Endothelial cell of umbilical vein (primary cell): ENCODE measurements around the gene REEP1. TPM values are rescaled to one million over a fixed set of nuclear protein-coding genes. Genes with fewer than 3 reads are reported as not detected.

Experiments
- BruUV-seq: library from RNA; stranded (reverse); fragments of 400-500 nt; replicated peaks from 2 replicates; lab custom pipeline; 2021; lab: Mats Ljungman, UMichigan
- CTCF ChIA-PET: fragments of 300-600, 350-600 bp; sonication (Branson Sonifier 250); formaldehyde crosslinking; loops from one replicate; lab custom pipeline; 2021; ENCODE audit warnings: antibody characterized with exemption, inconsistent platforms; lab: Charles Lee
- POLR2A ChIA-PET: fragments of 300-600, 350-600 bp; sonication (Branson Sonifier 250); formaldehyde crosslinking; loops from one replicate; lab custom pipeline; 2021; ENCODE audit warnings: antibody characterized with exemption, inconsistent platforms; lab: Charles Lee
- DNase-seq: peaks from one replicate; pipeline ENCODE4 v3.0.0-alpha.2; 2011; ENCODE audit warnings: low read depth, low spot score
- FAIRE-seq: peaks from 2 replicates; lab custom pipeline; 2011; peaks lifted over from hg19 to GRCh38; lab: Jason Lieb, UNC
- H2AFZ ChIP-seq: 2 replicates; pipeline ENCODE4 v1.6.0; 2012; ENCODE audit warnings: low read depth, low read length, control low read depth, inconsistent platforms
- H3K27ac ChIP-seq: 2 replicates; pipeline ENCODE4 v1.5.1; 2011; ENCODE audit warnings: low read depth, mild to moderate bottlenecking, control low read depth, low read length, moderate library complexity; ENCODE audit not compliant: insufficient read depth
- H3K27me3 ChIP-seq, 2 experiments: 2 replicates each; pipeline versions ENCODE4 v1.6.0 to v1.6.1; 2011; ENCODE audit warnings: low read length in 2 of 2, mixed read lengths in 1 of 2; ENCODE audit not compliant: control insufficient read depth in 2 of 2, insufficient read depth in 2 of 2
- H3K36me3 ChIP-seq, 2 experiments: 2 replicates in 1 of 2; 3 replicates in 1 of 2; pipeline ENCODE4 v1.5.1; 2011; ENCODE audit warnings: low read length in 2 of 2, mild to moderate bottlenecking in 1 of 2, moderate library complexity in 1 of 2; ENCODE audit not compliant: control insufficient read depth in 2 of 2, insufficient read depth in 2 of 2; ENCODE audit errors: extremely low read depth in 1 of 2
- H3K4me1 ChIP-seq: 3 replicates; pipeline ENCODE4 v1.5.1; 2011; ENCODE audit warnings: mild to moderate bottlenecking, low read length; ENCODE audit not compliant: control insufficient read depth, insufficient read depth; ENCODE audit errors: extremely low read depth
- H3K4me2 ChIP-seq: 2 replicates; pipeline ENCODE4 v1.6.1; 2011; ENCODE audit warnings: low read length, control low read depth, mixed read lengths; ENCODE audit not compliant: insufficient read depth
- H3K4me3 ChIP-seq, 3 experiments: fragments of 200-600 bp in 1 of 3; sonication (generic), shearing (Covaris generic) in 1 of 3; replicated peaks in 1 of 3; 2 replicates each; pipeline ENCODE4 v1.5.1; 2011 to 2016; ENCODE audit warnings: control low read depth in 3 of 3, low read length in 3 of 3, mild to moderate bottlenecking in 2 of 3, inconsistent platforms in 1 of 3, low read depth in 1 of 3, moderate library complexity in 1 of 3; ENCODE audit not compliant: insufficient read depth in 1 of 3
- H3K79me2 ChIP-seq: 2 replicates; pipeline ENCODE4 v1.6.0; 2012; ENCODE audit warnings: low read length, inconsistent platforms; ENCODE audit not compliant: control insufficient read depth, insufficient read depth
- H3K9ac ChIP-seq: replicated peaks from 2 replicates; pipeline ENCODE3; 2011; ENCODE audit warnings: low read length, control low read depth; ENCODE audit not compliant: insufficient read depth; ENCODE audit errors: extremely low read depth
- H3K9me1 ChIP-seq: replicated peaks from 3 replicates; pipeline ENCODE4 v1.6.0; 2011; ENCODE audit warnings: mild to moderate bottlenecking, low read length; ENCODE audit not compliant: control insufficient read depth, insufficient read depth; ENCODE audit errors: extremely low read depth
- H3K9me3 ChIP-seq: replicated peaks from 2 replicates; pipeline ENCODE4 v1.5.1; 2012; ENCODE audit warnings: low read length, inconsistent platforms; ENCODE audit not compliant: control insufficient read depth, insufficient read depth
- H4K20me1 ChIP-seq: replicated peaks from 2 replicates; pipeline ENCODE3; 2011; ENCODE audit warnings: mild to moderate bottlenecking, low read length; ENCODE audit not compliant: control insufficient read depth, insufficient read depth; ENCODE audit errors: extremely low read depth
- CTCF ChIP-seq, 2 donors: IDR thresholded peaks; 1 replicate in 1 of 2; 2 replicates in 1 of 2; pipeline ENCODE4 v1.5.1; 2011; ENCODE audit warnings: low read length in 2 of 2, mild to moderate bottlenecking in 2 of 2, moderate library complexity in 2 of 2, control low read depth in 1 of 2, inconsistent platforms in 1 of 2, low read depth in 1 of 2; ENCODE audit not compliant: insufficient read depth in 1 of 2; ENCODE audit errors: extremely low read depth in 1 of 2
- EZH2 ChIP-seq: IDR thresholded peaks from 2 replicates; pipeline ENCODE4 v1.6.1; 2012; ENCODE audit warnings: borderline replicate concordance, low read depth, mild to moderate bottlenecking, moderate library complexity, low read length, inconsistent platforms; ENCODE audit not compliant: severe bottlenecking
- FOS ChIP-seq: IDR thresholded peaks from 2 replicates; pipeline ENCODE4 v1.6.1; 2011; ENCODE audit warnings: mild to moderate bottlenecking, low read length, moderate library complexity, borderline replicate concordance; ENCODE audit not compliant: insufficient read depth
- GATA2 ChIP-seq: IDR thresholded peaks from 2 replicates; pipeline ENCODE4 v1.7.0; 2011; ENCODE audit warnings: low read depth, mild to moderate bottlenecking, moderate library complexity, mixed read lengths, low read length; ENCODE audit not compliant: insufficient read length, insufficient read depth
- JUN ChIP-seq: IDR thresholded peaks from 2 replicates; pipeline ENCODE4 v1.6.1; 2011; ENCODE audit warnings: borderline replicate concordance, low read depth; ENCODE audit not compliant: insufficient read length, insufficient read depth
- MAX ChIP-seq: IDR thresholded peaks from 2 replicates; pipeline ENCODE4 v1.6.1; 2011; ENCODE audit not compliant: insufficient read depth, insufficient read length
- MYC ChIP-seq: IDR thresholded peaks from one replicate; pipeline ENCODE4 v1.6.1; 2011; ENCODE audit warnings: mild to moderate bottlenecking, low read depth, low read length
- POLR2A ChIP-seq: IDR thresholded peaks from 2 replicates; pipeline ENCODE4 v1.6.1; 2012; ENCODE audit warnings: low read depth, mild to moderate bottlenecking, control low read depth, low read length
- POLR2AphosphoS5 ChIP-seq: IDR thresholded peaks from 2 replicates; pipeline ENCODE4 v1.6.1; 2012; ENCODE audit warnings: low read depth, mild to moderate bottlenecking, control low read depth, low read length, moderate library complexity; ENCODE audit not compliant: insufficient read depth
- dilution Hi-C: fragments of 300-500 bp; cut with MboI; formaldehyde crosslinking; loops from one replicate; pipeline ENCODE4 v1.15.0; 2019; ENCODE audit warnings: low sequenced_read_pairs; ENCODE audit not compliant: extremely low pct_ligation_motif_present
- intact Hi-C: fragments of 100-400 bp; cut with micrococcal nuclease; formaldehyde crosslinking; loops from one replicate; pipeline ENCODE4 v1.10.0; 2022
- polyA plus RNA-seq, 4 experiments: library from polyadenylated mRNA; depleted of rRNA in 3 of 4; stranded (reverse) in 3 of 4; unstranded in 1 of 4; fragments of >200 nt; gene quantifications; 2 replicates each; pipeline versions ENCODE4 v1.2.1 to v1.2.3, GENCODE V29; 2011 to 2012; ENCODE audit warnings: missing spikeins in 1 of 4
- total RNA-seq: library from RNA; stranded (reverse); gene quantifications from 2 replicates; pipeline ENCODE4 v1.2.3, GENCODE V29; 2021

Gene REEP1
- total and polyA plus RNA-seq, 2 donors (not counting 3 experiments of a cell fraction or from before 2014, with no cell fraction given), result 0.11 to 0.53 TPM

DNA sequence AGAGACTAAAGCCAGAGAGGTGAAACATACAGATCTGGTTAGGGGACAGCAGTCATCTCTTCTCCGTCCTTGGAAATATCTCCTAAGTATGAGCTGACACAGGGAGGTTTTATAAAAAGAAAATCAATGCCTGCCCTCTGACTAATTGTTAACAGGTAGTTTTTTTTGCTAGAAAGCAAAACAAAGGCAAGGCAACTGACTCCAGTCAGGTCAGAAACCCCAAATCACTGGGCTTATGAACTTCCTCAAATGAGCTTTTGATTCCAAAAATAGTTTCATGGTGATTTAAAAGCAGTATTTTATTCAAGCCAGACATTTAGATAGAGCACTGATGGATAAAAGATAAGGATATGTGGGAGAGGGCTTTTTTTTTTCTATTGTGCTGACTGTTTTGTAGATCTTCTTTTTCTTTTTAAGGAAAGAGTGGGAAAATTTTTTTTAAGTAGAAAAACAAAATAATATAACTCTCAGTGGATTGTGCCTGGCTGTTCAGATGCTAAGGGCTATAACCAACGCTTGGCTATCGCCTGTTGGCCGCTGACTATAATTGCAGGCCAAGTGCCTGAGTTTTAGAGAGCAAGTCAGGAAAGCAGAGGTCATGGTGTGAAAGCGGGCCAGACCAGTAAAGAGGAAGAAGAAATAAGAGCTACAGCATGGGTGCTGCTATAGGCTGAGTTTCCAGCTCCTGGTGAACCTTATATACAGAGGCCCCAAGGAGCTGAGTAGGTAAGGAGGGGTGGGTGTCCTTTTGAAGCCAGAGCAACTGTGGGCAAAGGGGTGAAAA is 93.3 kb downstream of the REEP1 start:
- intact Hi-C loops, result no loop called here
- Histone ChIP-seq H3K36me3 (no peaks in the 10 kb centered on the region), H3K27me3 (peaks cover 4 to 8% of the 10 kb centered on the region in 2 experiments), H3K79me2 (no peaks in the 10 kb centered on the region), H3K9ac (no peak overlapping the region), H3K9me3 (no peaks in the 10 kb centered on the region), H3K27ac (no peak overlapping the region), H3K9me1 (no peaks in the 10 kb centered on the region), H3K4me3 (no peak overlapping the region), H3K4me2 (no peak overlapping the region), H3K4me1 (no peaks in the 10 kb centered on the region), H4K20me1 (no peaks in the 10 kb centered on the region), H2AFZ (no peak overlapping the region)
- TF ChIP-seq CTCF (IDR thresholded peaks at IDR 0.05; ENCODE audit: extremely low read depth in 1 of 2, insufficient read depth in 1 of 2, low read depth in 1 of 2, low read length in 2 of 2), result no peak
- TF ChIP-seq JUN, result no peak
- TF ChIP-seq MAX, result no peak
- no peak for TF ChIP-seq POLR2AphosphoS5
- no peak for TF ChIP-seq POLR2A
- no peak for TF ChIP-seq FOS
- no peak for TF ChIP-seq GATA2
- TF ChIP-seq MYC, result no peak
- no peak for TF ChIP-seq EZH2
- DNase-seq (no peak), FAIRE-seq (no peak)
- BruUV-seq, result no TSS peak
- dilution Hi-C loops, result no loop called here
- CTCF ChIA-PET, result interaction anchor here (1.6 kb wide), 1 partner anchor 23 kb away, joined by 6 read pairs; no protein-coding TSS in a partner anchor
- POLR2A ChIA-PET, result no interaction called here
